ENCODE results near the gene HSP90AB1.
A peak's percentile ranks its signal among the peaks of the same experiment; 100 is the strongest.
"Not testable (repeated sequence)": the region's sequence is repeated elsewhere in the genome, so short reads cannot be mapped to it uniquely, and the experiment has no call there.

HSP90AB1 gene

DNA sequence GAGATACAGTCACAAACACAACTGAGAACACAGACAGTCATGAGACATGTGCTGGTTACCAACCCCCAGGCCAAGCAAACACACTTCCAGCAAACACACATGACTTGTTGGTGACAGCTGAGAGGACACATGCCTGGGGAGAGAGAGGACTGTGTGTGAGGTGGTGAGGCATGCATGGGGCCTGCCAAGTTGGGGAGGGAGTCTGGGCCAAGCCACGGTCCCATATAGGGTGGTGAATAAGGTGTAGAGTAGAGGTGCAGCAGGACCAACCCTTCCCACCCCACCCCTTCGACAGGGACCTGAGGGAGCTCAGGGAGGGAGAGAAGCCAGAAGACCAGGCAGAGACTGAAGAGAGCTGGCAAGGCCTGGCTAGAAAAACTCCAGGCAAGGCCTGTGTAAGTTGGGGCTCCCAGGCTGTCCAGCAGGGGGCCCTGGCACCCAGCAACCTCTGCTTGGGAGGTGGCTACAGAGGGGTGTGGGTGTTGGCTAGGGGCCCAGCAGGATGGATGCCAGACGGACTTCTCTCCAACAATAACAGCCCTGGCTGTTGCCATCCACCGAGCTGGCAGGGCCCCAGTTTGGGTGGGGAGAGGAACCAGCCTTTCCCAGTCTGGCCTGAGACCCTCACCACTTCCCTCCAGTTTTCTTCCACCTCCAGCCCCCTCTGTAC lies 25.5 kb upstream of the HSP90AB1 start:
- peak; percentile 60 to 95 (median 72) for DNase-seq
- intact Hi-C loops (cut with DNase I), result no loop called here

DNA sequence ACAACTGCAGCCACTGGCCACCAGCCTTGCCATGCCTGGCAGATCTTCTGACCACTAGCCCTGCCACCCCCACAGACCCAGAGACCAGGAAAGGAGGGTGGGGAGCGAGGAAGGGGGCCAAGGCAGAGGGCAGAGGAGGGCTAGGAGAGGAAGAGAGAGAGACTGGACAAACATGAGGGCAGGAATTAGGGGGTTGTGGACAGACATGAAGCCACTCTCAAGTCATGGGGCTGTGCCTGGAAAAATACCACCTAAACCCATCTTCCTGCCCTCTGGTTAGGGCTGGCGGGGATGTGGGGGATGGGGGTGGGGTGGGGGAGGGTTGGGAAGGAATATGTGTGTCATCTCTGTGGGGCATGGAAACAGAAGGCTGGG lies 25.0 kb upstream of the HSP90AB1 start:
- DNase-seq, result no peak
- intact Hi-C loops (cut with DNase I), result no loop called here

GRCh38 chr6:44222486-44223318 lies 24.2 kb upstream of the HSP90AB1 start:
- intact Hi-C loops (cut with DNase I), result no loop called here
- peak in 3 of 10 donors; percentile 22 to 84 (median 81) for DNase-seq

DNA sequence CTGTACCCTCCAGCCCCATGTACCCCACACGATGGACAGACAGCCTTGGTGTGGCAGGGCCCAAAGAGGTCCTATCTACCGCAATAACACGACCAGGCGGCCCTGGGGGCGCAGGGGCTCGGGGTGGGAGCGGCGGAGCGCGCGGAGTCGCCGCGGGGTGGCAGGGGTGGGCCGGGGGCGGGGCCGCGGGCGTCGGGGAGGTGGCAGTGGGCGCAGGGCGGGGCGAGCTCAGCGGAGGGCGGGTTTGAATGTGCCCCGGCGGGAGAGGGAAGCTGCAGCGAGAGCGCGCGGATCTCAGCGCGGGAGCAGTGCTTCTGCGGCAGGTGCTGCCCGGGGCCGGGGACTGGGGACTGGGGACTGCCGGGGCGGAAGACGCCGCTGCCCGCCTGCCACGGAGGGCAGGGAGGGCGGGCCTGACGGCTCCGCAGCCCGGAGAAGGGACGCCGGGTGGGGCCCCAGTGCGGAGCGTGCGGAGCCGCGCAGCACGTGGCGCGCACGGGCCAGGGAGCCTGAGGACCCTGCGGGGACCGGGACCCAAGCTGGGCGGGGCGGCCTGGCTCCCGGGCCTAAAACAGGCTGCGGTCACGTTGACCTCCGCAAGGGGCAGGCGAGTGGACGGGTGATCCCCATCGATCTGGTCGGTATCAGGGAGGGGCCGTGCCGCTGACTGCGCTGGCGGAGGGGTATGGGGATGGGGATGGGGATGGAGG lies 23.4 kb upstream of the HSP90AB1 start, which contains the start of gene SLC29A1:
SLC29A1 (plus strand) TSS at position 277 of the 710 bp plus-strand sequence. CDS start 3,719 bp downstream, outside the sequence.
- DNase-seq, result peak in 9 of 10 donors; percentile 50 to 96 (median 73)
- intact Hi-C loops (cut with DNase I), result no loop called here

DNA sequence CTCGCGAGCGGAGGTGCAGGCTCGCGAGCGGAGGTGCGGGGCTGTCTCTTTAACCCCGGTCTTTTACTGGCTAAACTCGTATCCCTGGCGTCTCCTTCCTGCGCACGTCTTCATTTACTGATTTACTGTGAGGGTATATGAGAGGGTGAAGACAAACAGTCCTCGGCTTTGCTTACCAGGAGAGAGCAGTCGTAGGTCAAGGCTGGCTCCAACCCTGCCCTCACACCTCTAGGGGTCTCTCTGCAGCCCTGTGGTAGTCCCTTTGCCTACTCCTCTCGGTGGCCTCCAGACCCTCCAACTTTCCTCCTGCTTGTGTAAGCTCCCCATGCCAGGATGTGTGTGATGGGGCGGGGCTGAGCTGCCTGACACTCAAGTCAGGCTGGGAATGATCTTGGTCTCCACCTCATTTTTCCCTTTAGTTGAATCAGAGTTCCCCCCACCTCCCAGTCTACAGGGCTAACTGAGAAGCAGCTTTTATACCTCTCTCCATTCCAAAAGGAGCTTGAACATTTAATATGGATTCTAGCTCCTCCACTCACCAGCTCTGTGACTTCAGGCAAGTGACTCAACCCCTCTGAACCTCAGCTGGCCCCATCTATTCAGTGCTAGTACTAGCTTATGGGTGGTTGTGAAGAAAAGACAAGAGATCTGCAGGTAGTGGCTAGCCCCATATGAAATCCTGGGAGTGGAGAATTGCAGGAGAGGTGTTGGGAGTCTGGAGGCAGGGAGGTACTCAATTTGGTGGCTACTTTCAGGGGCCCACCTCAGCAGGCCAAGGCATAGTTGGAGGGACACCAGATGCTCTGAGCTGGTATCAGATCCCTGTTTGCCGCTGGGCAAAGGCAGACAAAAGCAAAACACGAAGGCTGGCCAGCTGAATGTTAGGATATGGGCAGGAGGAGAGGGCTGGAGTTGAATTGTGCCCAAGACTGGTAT lies 22.6 kb upstream of the HSP90AB1 start:
- intact Hi-C loops (cut with DNase I), result no loop called here
- peak in 2 of 10 donors; percentile 83 to 84 for DNase-seq

GRCh38 chr6:44224965-44225305 lies 22.0 kb upstream of the HSP90AB1 start:
- DNase-seq, result peak in 1 of 10 donors; percentile 13
- intact Hi-C loops (cut with DNase I), result no loop called here

DNA sequence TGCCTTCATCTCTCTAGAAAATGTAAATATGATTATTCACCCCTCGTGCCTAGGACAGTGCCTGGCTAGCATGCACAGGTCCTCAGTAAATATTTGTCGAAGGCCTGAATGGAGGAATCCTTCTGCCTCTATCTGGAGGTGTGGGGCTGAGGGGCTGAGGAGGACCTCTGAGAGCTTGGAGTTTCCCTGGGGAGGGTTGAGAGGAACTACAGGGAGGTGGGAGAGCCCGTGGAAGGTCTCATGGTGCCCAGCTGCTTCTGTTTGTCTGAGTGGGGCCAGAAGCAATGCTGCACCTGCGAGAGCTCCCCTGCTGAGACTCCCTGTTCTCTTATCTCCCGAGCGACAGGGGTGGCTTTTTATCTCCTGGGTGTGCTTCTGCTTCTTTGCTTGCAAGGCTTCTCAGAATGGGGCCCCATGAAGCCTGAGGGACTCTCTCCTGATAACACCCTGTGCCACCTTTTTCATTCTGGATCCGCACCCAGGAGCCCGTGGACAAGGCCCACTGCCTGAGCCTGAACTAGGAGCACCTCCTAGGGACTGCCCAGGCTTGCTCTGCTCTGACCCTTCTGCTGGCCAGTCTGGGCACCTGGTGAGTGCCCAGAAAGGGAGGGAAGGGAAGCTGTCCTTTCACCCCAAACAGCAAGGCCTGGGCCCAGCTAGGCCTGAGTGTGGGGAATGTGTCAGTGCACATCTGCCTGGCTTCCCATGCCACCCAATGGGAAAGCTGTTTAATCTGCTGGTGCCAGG lies 21.1 kb upstream of the HSP90AB1 start:
- intact Hi-C loops (cut with DNase I), result no loop called here
- DNase-seq, result peak in 2 of 10 donors; percentile 30 to 70

- intact Hi-C loops (cut with DNase I), result no loop called here
- peak in 3 of 10 donors; percentile 83 to 92 (median 86) for DNase-seq
Observed at GRCh38 chr6:44226368-44227147, 20.3 kb upstream of the HSP90AB1 start.

GRCh38 chr6:44227148-44227793 lies 19.6 kb upstream of the HSP90AB1 start:
- peak in 2 of 10 donors; percentile 70 to 83 for DNase-seq

DNA sequence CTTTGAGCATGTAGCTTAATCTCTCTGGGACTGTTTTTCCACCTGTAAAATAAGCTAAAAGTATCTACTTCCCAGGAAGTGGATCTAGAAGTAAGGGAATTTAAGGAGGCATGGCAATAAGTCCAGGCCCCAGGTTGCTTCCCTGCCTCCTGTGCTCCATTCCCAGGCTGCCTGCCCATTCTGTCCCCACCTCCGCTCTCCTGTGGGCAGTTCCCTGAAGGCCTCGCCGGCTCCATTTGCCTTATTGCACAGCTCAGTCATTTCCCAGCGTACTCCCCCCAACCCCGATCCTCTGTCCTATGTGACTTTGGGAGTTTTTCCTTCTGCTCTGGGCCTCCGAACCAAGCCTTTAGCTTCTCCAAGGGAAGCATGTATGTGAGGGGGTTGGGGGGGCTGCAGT lies 18.9 kb upstream of the HSP90AB1 start:
- DNase-seq, result peak in 2 of 10 donors; percentile 88 to 91
- intact Hi-C loops (cut with DNase I), result no loop called here

More at GRCh38 chr6:44227148-44227793, 19.6 kb upstream of the HSP90AB1 start:
- intact Hi-C loops (cut with DNase I), result no loop called here

DNA sequence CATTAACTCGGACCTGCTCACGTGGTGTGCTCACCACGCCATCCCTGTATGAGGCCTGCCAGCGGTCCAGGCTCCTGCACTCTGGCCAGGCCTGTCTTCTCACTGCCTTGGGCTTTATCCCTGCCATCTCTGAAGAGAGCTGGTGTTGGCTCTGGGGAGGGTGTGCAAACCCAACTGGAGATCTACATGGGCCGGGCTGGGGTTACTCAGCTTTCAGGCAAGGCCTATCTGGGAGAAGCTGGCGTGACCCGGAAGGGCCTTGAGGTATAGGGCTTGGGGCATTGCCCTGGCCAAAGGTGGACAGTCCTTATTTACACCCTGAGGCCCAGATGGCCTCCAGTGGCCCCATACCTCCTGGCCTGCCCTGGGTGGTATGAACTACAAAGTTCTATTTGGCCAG lies 18.5 kb upstream of the HSP90AB1 start:
- intact Hi-C loops (cut with DNase I), result no loop called here
- peak in 2 of 10 donors; percentile 55 to 59 for DNase-seq

DNA sequence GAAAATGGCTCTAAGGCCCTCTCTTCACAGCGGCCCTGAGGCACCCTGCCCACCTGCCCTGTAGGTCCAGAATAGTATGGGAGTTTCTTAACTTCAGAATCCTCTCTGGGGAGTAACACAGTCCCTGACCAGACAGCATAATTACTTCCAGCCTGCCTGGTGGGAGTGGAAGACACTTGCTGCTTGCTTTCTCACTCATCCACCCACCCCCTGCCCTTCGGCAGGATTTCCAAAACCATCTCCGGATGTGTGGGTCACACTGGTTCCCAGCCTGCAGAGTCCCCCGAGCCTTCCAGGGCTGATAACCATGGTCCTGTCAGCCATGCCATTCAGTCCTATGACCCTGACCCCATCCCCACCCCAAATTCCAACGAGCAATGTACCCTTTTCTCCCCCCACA lies 18.1 kb upstream of the HSP90AB1 start:
- peak in 2 of 10 donors; percentile 68 to 76 for DNase-seq
- intact Hi-C loops (cut with DNase I), result no loop called here

- intact Hi-C loops (cut with DNase I), result no loop called here
- DNase-seq, result peak in 2 of 10 donors; percentile 60 to 76
Observed at GRCh38 chr6:44229376-44230033, 17.4 kb upstream of the HSP90AB1 start.

- intact Hi-C loops (cut with DNase I), result no loop called here
- peak in 2 of 10 donors; percentile 49 to 79 for DNase-seq
Observed at GRCh38 chr6:44230034-44230675, 16.7 kb upstream of the HSP90AB1 start.

- intact Hi-C loops (cut with DNase I), result not testable (repeated sequence)
- peak in 3 of 10 donors; percentile 7 to 55 (median 48) for DNase-seq
Observed at GRCh38 chr6:44231426-44231825, 15.5 kb upstream of the HSP90AB1 start.

- DNase-seq, result peak in 3 of 10 donors; percentile 54 to 59 (median 56)
- intact Hi-C loops (cut with DNase I), result no loop called here
Observed at GRCh38 chr6:44232676-44233566, 14.0 kb upstream of the HSP90AB1 start.

All from posterior cingulate gyrus (tissue), 11 donors.